ENCODE results near the gene CHST8.

- TF ChIP-seq POLR2A (IDR thresholded peaks at IDR 0.05) = no peak
- TF ChIP-seq CTCF (IDR thresholded peaks at IDR 0.05) = no peak
- no peak for TF ChIP-seq POLR2AphosphoS5 (IDR thresholded peaks at IDR 0.05)
These were observed 190.1 kb downstream of the CHST8 start for GRCh38 chr19:33811736-33812387.
